GM19324 (cell line): ENCODE results near the gene AMOTL2.

ENCODE experiments used
- ATAC-seq: cut with Tn5 transposase; IDR thresholded peaks from one replicate; pipeline ENCODE4 v1.9.1; 2021; ENCODE audit warnings: mild to moderate bottlenecking, moderate library complexity; ENCODE audit not compliant: unreplicated experiment, low FRiP score

The AMOTL2 gene

GRCh38 chr3:134366928-134367811, 7.1 kb downstream of the AMOTL2 start:
- ATAC-seq, result no peak

- ATAC-seq, result no peak
These were observed 7.9 kb downstream of the AMOTL2 start for GRCh38 chr3:134366221-134366927.

- no peak for ATAC-seq
These were observed 8.5 kb downstream of the AMOTL2 start for GRCh38 chr3:134365766-134366065.

- ATAC-seq, result no peak
These were observed 9.1 kb downstream of the AMOTL2 start for GRCh38 chr3:134364936-134365765.

GRCh38 chr3:134364061-134364935, 9.9 kb downstream of the AMOTL2 start:
- ATAC-seq, result no peak

- ATAC-seq, result no peak
These were observed 10.9 kb downstream of the AMOTL2 start for GRCh38 chr3:134363381-134363755.

GRCh38 chr3:134362670-134363380, 11.4 kb downstream of the AMOTL2 start:
- no peak for ATAC-seq

GRCh38 chr3:134362221-134362620, 12.0 kb downstream of the AMOTL2 start:
- no peak for ATAC-seq

GRCh38 chr3:134361162-134361835, 12.9 kb downstream of the AMOTL2 start:
- ATAC-seq, result no peak

- ATAC-seq, result no peak
These were observed 14.2 kb downstream of the AMOTL2 start for GRCh38 chr3:134360046-134360445.

GRCh38 chr3:134359121-134360010, 14.9 kb downstream of the AMOTL2 start:
- ATAC-seq, result no peak

GRCh38 chr3:134357914-134358811, 16.1 kb downstream of the AMOTL2 start:
- ATAC-seq, result no peak

- no peak for ATAC-seq
These were observed 16.9 kb downstream of the AMOTL2 start for GRCh38 chr3:134357261-134357913.

- no peak for ATAC-seq
These were observed 17.7 kb downstream of the AMOTL2 start for GRCh38 chr3:134356411-134357040.

- ATAC-seq, result no peak
These were observed 18.8 kb downstream of the AMOTL2 start for GRCh38 chr3:134355416-134355815.

GRCh38 chr3:134354612-134355251, 19.5 kb downstream of the AMOTL2 start:
- no peak for ATAC-seq
